ENCODE results near the gene CREG2.

Gene CREG2

DNA sequence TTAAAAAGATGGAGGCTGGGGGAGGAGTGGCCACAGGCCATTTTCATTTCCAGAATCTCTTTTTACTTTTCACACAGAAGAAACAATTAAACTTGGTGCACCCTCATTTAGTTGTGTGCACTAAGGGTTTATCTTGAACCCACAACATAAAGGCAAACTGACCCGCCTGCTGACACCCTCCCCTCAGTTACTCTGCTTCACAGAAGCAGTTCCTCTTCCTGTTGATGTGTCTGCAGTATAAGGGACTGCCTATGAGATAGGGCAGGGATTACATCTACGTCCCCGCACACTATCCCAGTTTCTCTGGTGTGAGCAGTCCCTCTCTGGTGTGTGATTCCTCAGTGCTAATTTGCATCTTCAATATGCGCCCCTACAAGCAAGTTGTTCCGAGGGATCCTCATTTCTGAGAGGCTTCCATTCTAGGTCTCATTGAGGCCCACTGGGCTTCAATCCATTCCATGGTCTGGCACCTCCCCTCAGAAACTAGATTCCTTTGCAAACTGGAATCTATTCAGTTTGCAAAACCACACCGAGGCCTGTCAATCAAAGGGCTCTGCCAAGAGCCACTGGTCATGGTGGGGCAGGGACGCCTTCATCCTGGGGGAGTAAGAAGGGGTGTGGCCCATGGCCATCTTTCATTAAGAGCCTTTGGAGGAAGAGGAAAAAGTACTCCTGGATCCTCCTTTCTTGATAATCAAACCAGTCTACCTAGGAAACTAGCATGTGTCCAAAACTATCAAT, 12.3 kb downstream of the CREG2 start:
- no peak overlapping the region for H3K4me3 ChIP-seq (ENCODE audit: low read length)
- no peak for TF ChIP-seq CTCF (conservative IDR thresholded peaks at IDR 0.05; ENCODE audit: low read length)
- no peak for DNase-seq (ENCODE audit: low read depth)

- H3K4me3 ChIP-seq (ENCODE audit: low read length) = no peak overlapping the region
- DNase-seq (ENCODE audit: low read depth) = no peak
- TF ChIP-seq CTCF (conservative IDR thresholded peaks at IDR 0.05; ENCODE audit: low read length) = no peak
Measured at GRCh38 chr2:101372792-101373191, 14.5 kb downstream of the CREG2 start.

- no peak for TF ChIP-seq CTCF (conservative IDR thresholded peaks at IDR 0.05; ENCODE audit: low read length)
- no peak for DNase-seq (ENCODE audit: low read depth)
- H3K4me3 ChIP-seq (ENCODE audit: low read length) = no peak overlapping the region
Measured at GRCh38 chr2:101371636-101372035, 15.7 kb downstream of the CREG2 start.

GRCh38 chr2:101369100-101369499, 18.2 kb downstream of the CREG2 start:
- DNase-seq (ENCODE audit: low read depth) = no peak
- H3K4me3 ChIP-seq (ENCODE audit: low read length) = no peak overlapping the region
- TF ChIP-seq CTCF (conservative IDR thresholded peaks at IDR 0.05; ENCODE audit: low read length) = no peak

DNA sequence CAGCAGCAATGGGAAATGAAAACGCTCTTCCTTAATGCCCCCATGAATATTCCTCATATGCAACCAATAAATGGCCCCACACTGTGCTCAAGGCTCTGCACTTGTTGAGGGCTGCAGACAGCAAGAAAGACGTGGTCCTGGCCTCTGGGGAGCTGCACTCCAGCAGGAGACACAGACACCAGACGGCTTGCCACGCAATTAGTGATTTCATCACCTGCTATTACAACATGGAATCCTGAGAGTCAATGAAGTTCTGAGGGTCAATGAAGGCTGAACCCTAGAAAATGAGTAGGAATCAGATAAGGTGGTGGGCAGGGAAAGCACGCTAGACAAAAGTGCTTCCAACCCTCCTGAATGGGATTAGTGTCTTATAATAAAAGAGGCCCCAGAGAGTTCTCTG, 18.9 kb downstream of the CREG2 start:
- H3K4me3 ChIP-seq (ENCODE audit: low read length) = no peak overlapping the region
- DNase-seq (ENCODE audit: low read depth) = no peak
- TF ChIP-seq CTCF (conservative IDR thresholded peaks at IDR 0.05; ENCODE audit: low read length) = no peak

- TF ChIP-seq CTCF (conservative IDR thresholded peaks at IDR 0.05; ENCODE audit: low read length) = no peak
- no peak overlapping the region for H3K4me3 ChIP-seq (ENCODE audit: low read length)
- no peak for DNase-seq (ENCODE audit: low read depth)
Measured at GRCh38 chr2:101367508-101367907, 19.8 kb downstream of the CREG2 start.

DNA sequence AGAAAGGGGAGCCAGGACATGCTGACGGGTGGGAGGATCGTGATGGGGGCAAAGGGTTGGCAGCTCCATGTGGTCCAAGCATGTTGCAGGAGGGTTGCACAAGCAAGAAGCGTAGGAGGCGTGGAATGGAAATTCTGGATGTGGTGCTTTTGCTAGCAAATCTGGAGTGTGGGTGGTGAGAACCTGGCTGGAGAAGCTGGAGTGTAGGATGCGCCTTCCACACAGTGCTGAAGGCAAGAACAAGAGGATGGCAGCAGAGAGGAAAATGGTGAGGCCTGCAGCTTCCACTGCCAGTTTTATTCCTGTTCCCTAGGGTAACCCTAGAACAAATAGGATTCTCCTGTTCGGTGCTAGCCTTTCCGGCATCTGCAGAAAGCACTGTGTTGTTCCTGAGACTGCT, 22.4 kb downstream of the CREG2 start:
- DNase-seq (ENCODE audit: low read depth) = no peak
- no peak for TF ChIP-seq CTCF (conservative IDR thresholded peaks at IDR 0.05; ENCODE audit: low read length)
- H3K4me3 ChIP-seq (ENCODE audit: low read length) = no peak overlapping the region
